ENCODE measurements around the gene SMIM20.

DNA sequence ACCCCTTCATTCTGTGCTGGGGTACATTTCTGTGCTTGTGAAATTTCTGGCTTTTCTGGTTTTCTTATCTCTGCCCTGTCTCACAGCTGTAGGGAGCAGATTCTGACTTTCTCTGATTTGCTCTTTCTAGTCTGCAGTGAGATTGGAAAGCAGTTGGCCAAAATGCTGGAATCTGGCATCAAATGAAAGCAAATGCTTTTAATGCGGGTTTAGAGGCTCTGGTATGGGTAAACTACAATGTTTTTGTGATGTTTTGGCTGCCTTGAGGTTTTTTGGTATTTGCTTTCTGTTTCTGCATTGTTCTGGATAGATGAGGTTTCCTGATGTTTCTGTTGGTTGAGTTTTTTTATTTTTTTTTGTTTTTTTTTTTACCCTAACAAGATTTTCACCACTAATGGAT is 23.8 kb downstream of the SMIM20 start:
- TF ChIP-seq, protein P1, sequence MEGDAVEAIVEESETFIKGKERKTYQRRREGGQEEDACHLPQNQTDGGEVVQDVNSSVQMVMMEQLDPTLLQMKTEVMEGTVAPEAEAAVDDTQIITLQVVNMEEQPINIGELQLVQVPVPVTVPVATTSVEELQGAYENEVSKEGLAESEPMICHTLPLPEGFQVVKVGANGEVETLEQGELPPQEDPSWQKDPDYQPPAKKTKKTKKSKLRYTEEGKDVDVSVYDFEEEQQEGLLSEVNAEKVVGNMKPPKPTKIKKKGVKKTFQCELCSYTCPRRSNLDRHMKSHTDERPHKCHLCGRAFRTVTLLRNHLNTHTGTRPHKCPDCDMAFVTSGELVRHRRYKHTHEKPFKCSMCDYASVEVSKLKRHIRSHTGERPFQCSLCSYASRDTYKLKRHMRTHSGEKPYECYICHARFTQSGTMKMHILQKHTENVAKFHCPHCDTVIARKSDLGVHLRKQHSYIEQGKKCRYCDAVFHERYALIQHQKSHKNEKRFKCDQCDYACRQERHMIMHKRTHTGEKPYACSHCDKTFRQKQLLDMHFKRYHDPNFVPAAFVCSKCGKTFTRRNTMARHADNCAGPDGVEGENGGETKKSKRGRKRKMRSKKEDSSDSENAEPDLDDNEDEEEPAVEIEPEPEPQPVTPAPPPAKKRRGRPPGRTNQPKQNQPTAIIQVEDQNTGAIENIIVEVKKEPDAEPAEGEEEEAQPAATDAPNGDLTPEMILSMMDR (IDR thresholded peaks at IDR 0.05; ENCODE audit: low read depth, low read length, poor library complexity, severe bottlenecking), result no peak
- TF ChIP-seq EZH2phosphoT487 (IDR thresholded peaks at IDR 0.05; ENCODE audit: borderline replicate concordance, low read length), result no peak

All from DOHH2 (cell line).